Measurements from ENCODE around the gene ST6GALNAC4.
A peak's percentile ranks its signal among the peaks of the same experiment; 100 is the strongest.

The ST6GALNAC4 gene

GRCh38 chr9:127946728-127947127, 29.9 kb upstream of the ST6GALNAC4 start:
- DNase-seq = no peak

DNA sequence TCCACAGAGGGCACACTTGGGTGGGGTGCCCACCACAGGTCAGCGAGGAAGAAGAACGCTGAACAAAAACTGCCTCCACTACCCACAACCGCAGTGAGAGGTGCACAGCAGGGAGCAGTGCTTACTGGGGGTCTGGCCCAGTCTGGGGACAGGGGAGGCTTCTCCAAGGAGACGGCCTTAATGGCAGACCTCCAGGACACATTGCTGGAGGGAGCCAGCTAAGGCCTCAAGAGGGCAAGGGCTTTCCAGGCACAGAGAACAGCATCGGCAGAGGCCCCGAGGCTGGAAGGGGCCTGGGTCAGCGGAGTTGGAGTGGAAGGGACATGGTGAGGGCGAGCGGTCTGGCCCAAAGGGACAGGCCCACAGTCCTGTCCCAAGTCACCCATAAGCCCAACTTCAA, 29.1 kb upstream of the ST6GALNAC4 start:
- no peak for DNase-seq

GRCh38 chr9:127945338-127945737, 28.5 kb upstream of the ST6GALNAC4 start:
- DNase-seq = no peak

- no peak for DNase-seq
Measured at GRCh38 chr9:127944586-127945218, 27.9 kb upstream of the ST6GALNAC4 start.

GRCh38 chr9:127943731-127944144, 26.9 kb upstream of the ST6GALNAC4 start:
- peak; percentile 57 to 75 (median 70) for DNase-seq

GRCh38 chr9:127943011-127943662, 26.3 kb upstream of the ST6GALNAC4 start:
- no peak for DNase-seq

DNA sequence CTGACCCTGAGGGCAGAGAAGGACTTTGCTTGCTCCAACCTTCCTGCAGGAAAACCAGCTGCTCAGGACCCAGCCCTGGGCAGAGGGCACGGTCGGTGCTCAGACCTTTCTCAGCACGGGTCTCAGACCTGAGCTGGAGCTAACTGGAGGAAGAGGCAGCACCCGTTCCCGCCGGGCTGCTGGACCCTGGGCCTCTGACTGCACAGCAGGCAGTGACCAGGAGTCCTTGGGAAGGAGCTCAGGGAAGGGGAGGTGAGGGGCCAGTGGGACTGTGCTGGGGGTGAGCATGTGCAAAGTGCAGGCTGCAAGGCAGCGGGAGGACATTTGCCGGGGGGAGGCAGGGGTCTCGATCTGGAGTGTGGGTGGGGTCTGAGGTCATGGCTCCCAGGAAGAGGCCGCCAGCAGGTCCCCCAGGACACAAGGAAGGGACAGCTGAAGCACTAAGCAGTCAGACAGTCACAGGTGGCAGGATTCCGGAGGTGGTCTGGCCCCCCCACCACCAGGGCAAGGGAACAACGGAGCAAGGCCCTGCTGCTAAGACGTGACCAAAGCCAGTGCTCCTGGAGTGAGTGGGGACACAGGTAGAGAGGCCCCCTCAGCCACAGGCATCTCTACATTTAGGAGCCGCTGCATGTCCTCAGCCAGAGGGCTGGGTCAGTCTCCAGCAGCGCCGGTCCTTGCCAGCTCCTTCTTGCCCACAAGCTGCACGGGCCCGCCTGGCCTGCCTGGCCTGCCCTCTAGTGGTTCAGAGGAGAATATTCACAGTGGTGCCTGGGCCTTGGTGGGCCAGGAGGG, 25.6 kb upstream of the ST6GALNAC4 start:
- DNase-seq = peak in 2 of 3 experiments; percentile 35 to 55

- no peak for DNase-seq
Measured at GRCh38 chr9:127941961-127942215, 25.0 kb upstream of the ST6GALNAC4 start.

DNA sequence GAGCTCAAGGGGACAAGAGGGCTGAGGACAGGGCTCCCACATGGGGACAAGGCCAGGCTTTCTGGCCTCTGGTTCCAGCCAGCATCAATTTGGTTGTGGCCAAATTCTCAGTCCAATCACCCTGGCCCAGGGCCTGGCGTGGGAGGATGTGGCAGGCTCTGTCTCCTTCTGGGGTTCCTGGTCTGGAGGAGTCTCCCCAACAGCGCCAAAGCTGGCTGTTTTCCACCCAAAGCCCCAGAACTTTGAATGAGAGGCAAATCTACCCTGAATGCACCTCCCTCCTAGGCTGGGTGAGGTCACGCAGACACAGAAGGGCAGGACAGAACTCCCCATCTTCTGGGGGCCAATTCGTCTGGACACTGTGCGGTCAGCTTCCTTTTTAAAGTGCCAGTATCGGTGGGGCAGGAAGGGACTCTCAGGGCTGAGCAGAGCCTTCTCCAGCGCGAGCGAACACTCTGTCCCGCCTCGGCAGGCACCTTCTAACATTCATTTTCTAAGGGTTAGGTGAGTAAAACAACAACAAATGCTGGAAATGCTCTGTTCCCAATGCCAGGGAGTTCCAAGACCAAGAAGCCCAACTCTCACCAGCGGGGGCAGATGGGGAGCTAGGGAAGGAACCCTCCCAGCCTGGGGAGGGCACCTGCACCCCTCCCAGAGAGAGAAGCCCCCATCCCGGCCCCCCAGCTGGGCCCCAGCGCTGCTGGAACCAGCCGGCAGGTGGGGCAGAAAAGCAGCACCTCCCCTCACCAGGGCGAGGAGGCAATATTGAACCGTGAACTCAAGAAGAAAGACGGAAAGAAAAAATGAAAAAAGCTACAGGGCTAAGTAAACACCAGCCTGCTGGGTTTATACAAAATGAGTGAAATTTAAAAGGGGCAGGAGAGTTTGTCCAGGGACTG, 24.5 kb upstream of the ST6GALNAC4 start:
- DNase-seq = no peak

- no peak for DNase-seq
Measured at GRCh38 chr9:127940593-127940992, 23.8 kb upstream of the ST6GALNAC4 start.

GRCh38 chr9:127938298-127938690, 21.5 kb upstream of the ST6GALNAC4 start:
- no peak for DNase-seq

DNA sequence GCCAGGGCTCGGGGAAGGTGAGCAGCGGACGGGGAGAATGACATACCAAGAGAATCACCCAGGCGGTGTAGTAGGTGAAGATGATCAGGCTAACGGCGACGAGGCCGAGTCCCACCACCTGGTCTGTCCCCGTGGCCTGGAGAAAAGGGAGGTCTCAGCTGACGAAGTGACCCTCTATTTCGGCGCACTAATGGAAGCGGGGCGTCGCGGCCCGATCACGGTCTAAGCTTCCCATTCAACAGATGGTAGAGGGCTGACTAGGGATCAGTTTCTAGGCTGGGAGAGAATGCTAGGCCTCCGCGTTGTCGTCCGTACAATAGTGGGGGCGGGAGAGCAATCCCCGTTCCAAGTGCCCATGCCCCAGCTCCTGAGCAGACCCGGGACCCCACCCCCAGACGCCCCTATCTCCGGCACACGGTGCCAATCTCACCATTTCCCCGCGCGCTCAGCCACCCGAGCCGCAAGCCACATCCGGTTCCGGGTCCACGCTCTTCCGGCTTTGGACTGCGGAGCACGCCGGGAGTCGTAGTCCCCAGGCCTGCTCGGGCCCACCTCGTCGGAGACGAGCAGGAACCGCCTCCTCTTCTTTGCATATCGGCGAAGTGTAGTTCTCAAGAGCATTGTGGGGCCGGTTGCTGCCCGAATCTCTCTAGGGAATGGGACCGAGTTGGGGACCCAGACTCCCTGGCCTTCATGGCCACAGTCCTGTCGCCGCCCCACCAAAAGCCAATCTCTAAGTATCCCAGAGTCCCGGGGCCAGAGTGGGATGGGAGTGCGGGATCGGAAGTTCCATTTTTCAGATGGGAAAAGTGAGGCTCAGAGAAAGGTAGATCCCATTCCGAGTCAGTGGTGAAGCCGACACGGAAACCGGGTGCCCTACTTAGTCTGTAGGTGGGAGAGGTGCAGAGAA, 20.8 kb upstream of the ST6GALNAC4 start, which contains the start of gene DPM2:
DPM2 (minus strand) TSS at position 467 of the 910 bp plus-strand sequence; CDS start at position 433, 34 bp downstream.
- DNase-seq = peak; percentile 66 to 84 (median 79)

GRCh38 chr9:127937056-127937387, 20.2 kb upstream of the ST6GALNAC4 start:
- DNase-seq = no peak

DNA sequence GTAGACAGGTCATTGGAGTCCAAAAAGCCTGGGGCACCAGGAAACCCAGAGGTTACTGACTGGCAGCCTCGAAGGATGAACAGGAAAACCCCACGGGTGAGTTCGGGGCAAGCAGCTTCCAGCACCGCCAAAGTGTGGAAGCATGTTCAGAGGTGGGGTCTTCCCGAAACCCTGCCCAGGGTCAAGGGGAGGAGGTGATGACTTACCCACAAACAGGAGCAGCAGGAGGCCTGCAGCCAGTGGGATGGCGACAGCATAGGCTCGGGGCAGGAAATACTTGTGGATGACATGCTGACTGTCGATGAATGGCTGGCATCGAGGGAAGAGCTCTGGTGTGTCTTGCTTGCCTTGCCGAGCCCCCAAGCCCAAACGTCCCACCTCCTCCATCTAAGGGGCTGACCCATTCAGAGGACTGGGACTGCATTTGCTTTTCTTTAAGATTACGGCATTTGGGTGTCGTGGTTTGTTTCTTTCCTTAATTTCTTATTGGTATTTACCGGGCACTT, 19.6 kb upstream of the ST6GALNAC4 start:
- no peak for DNase-seq

- DNase-seq = no peak
Measured at GRCh38 chr9:127935765-127936221, 19.0 kb upstream of the ST6GALNAC4 start.

DNA sequence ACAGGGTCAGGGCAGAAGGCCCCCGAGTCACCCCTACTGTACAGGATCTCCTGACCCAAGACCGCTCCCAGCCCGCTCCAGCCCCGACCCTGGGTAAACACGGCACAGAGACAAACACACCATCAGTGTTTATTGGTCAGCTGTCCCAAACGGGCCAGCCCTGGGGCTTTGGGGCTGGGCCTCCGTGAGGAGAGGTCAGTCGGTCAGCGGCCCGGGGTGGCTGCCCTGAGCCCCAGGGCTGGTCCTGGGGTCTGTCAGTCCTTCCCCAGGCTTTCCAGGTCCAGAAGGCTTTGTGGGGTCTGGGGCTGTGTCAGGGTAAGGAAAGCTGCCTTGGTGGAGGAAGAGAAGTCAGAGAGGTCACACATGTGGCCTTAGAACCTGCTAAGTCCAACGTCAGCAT, 18.1 kb upstream of the ST6GALNAC4 start:
- DNase-seq = no peak

DNA sequence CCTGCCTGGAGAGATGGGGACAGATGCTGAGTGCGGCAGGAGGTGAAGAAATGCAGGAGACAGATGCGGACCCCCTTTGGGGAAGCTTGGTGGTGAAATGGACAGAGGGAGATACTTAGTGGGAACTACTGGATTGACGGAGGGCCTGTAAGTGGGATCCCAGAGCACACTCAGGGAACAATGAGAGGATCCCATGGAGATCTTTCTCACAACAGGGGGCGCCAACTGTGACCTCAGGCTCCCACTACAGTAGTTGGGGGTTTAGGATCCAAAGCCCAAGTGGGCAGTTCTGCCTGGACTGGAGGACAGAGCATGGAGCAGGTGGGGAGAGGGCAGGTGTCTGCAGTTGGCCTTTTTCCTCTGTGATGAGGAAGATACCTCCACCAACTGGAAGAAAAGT, 17.4 kb upstream of the ST6GALNAC4 start:
- no peak for DNase-seq

DNA sequence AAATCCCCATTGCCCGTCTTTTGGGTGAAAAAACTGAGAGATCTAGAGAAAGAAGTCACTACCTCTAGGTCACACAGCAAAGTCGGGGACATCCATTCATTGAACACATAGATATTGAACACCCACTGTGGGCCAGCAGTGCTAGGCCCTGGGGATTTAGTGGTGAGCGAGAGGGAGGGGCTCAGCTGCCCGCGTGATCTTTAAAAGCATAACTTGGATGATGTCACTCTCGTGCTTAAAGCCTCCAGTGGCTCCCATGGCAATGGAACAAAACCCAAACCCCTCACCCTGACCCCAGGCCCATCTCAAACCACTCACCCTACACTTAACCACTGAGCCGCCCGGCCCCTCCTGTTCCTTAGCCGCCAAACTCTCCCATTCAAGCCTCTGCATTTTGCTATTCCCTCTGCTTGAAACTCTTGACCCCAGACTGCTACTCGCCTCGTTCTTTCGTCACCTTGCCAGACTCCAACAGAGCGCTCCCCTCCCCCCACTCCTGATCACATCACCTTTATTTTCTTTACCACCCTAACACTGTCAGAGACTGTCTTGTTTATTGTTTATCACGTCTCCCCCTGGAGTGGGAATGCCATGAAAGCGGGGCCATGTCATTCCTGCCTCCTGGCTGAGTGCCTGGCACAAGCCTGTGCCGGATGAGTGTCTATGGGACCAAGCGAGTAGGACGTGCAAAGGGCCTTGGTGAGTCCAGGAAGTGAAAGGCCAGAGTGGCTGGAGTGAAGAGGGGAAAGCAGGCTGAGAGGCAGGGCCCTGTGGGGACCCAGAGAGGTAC, 14.4 kb upstream of the ST6GALNAC4 start:
- DNase-seq = peak; percentile 22 to 83 (median 82)

DNA sequence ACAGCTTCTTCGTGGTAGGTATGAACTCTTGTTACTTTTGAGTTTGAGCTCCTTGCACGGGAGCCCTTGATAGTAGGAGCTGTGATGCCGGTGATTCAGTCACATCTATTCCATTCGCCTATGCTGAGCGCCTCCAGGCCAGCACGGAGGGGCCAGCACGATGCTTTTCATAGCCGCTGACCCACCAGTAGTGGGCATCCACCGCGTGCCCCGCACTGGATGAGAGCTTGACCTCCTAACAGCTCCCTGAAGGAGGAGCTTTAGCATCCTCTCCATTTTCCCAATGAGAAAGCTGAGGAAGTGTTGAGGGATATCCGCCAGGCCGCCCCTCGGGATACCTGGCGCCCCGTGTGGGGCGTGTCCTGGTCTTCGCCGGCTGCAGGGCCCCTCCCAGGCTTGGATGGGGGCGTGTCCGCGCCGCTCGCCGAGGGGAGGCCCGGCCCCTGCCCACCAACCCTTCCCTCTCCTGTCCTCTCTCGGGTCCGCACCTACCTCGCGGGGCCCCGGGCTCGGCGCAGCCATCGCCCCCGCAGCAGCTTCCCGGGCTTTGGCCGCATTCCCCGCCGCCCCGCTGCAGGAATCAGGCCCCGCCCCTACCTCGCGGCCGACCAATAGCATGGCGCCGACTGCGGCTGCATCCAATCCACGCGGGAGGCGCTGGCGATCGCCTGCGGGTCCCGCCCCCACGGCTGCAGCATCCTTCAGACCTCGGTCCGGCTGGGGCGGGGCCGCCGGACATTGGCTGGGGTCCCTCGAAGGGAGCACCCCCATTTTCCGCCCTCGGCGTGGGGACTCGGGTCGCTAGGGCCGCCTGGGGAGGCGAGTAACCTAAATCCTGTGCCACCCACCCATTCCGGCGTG, 13.6 kb upstream of the ST6GALNAC4 start, which contains the start of gene PIP5KL1:
PIP5KL1 (minus strand) TSS at position 547 of the 861 bp plus-strand sequence; CDS start at position 522, 25 bp downstream.
- peak; percentile 64 to 92 (median 91) for DNase-seq

- DNase-seq = no peak
Measured at GRCh38 chr9:127929625-127929979, 12.8 kb upstream of the ST6GALNAC4 start.
